ENCODE data around the gene LCK. TPM values are rescaled to one million over a fixed set of nuclear protein-coding genes. Genes with fewer than 3 reads are reported as not detected.
A peak's percentile ranks its signal among the peaks of the same experiment; 100 is the strongest.
"Not testable (repeated sequence)": the region's sequence is repeated elsewhere in the genome, so short reads cannot be mapped to it uniquely, and the experiment has no call there.

The LCK gene
- total and polyA plus RNA-seq, 3 experiments from 2014 or later = 288 to 937 (median 297) TPM

GRCh38 chr1:32255072-32256071 is 4.3 kb downstream of the LCK start:
- CTCF ChIA-PET = interaction anchor here (0.8 to 16.9 kb wide), 8 partner anchors 3 to 81 kb away, joined by 3 to 181 read pairs (median 6); partner anchors contain the start of genes FAM167B, LCK and MARCKSL1
- peak in 1 of 5 donors; percentile 56 for DNase-seq

GRCh38 chr1:32256473-32257226 is 5.6 kb downstream of the LCK start:
- Mint-ChIP-seq H3K9me3 (no peaks in the 10 kb centered on the region), H3K27me3 (peaks cover 0 to 2% of the 10 kb centered on the region in 2 donors), H3K27ac (peak overlapping the region; percentile 85 to 99 (median 95)), H3K36me3 (peaks cover 12 to 59% (median 23%) of the 10 kb centered on the region in 3 donors), H3K4me3 (peak overlapping the region; percentile 71 to 91 (median 84)), H3K4me1 (peaks cover 48 to 63% (median 56%) of the 10 kb centered on the region in 3 donors)
- H3K4me1 ChIP-seq (ENCODE audit: insufficient read depth, low read length) = peaks cover 46% of the 10 kb centered on the region
- H3K36me3 ChIP-seq (ENCODE audit: insufficient read depth, low read length) = no peaks in the 10 kb centered on the region
- H3K9me3 ChIP-seq (ENCODE audit: low read length) = no peaks in the 10 kb centered on the region
- H3K27me3 ChIP-seq (ENCODE audit: insufficient read depth, low read length, poor library complexity, severe bottlenecking) = no peaks in the 10 kb centered on the region
- ChIA-PET POLR2A (interaction anchor here (1.0 to 1.3 kb wide), 2 partner anchors 14 to 35 kb away, joined by 3 to 4 read pairs; no protein-coding TSS in a partner anchor), CTCF (interaction anchor here (0.9 to 16.9 kb wide), 5 partner anchors 4 to 41 kb away, joined by 3 to 181 read pairs (median 8); partner anchors contain the start of genes FAM167B and LCK)
- H3K4me3 ChIP-seq (ENCODE audit: low read length) = peak overlapping the region; percentile 48
- H3K27ac ChIP-seq (ENCODE audit: low read depth, low read length) = peak overlapping the region; percentile 28
- peak in 1 of 5 donors; percentile 47 for DNase-seq

More at GRCh38 chr1:32255072-32256071, 4.3 kb downstream of the LCK start:
- Mint-ChIP-seq H3K4me3 (peak overlapping the region; percentile 88 to 100 (median 96)), H3K27me3 (peaks cover 0 to 2% of the 10 kb centered on the region in 2 donors), H3K9me3 (no peaks in the 10 kb centered on the region), H3K27ac (peak overlapping the region; percentile 76 to 100 (median 92)), H3K36me3 (peaks cover 9 to 66% (median 20%) of the 10 kb centered on the region in 3 donors), H3K4me1 (peaks cover 51 to 65% (median 56%) of the 10 kb centered on the region in 3 donors)
- H3K4me1 ChIP-seq (ENCODE audit: insufficient read depth, low read length) = peaks cover 47% of the 10 kb centered on the region
- no peak overlapping the region for H3K27ac ChIP-seq (ENCODE audit: low read depth, low read length)
- H3K27me3 ChIP-seq (ENCODE audit: insufficient read depth, low read length, poor library complexity, severe bottlenecking) = no peaks in the 10 kb centered on the region
- no peaks in the 10 kb centered on the region for H3K36me3 ChIP-seq (ENCODE audit: insufficient read depth, low read length)
- H3K4me3 ChIP-seq (ENCODE audit: low read length) = peak overlapping the region; percentile 60
- no peaks in the 10 kb centered on the region for H3K9me3 ChIP-seq (ENCODE audit: low read length)
- POLR2A ChIA-PET = interaction anchor here (0.6 to 3.4 kb wide), 11 partner anchors 9 to 139 kb away, joined by 3 to 21 read pairs (median 4); partner anchors contain the start of gene BSDC1

GRCh38 chr1:32257227-32257508 is 6.1 kb downstream of the LCK start:
- no peaks in the 10 kb centered on the region for H3K9me3 Mint-ChIP-seq
- H3K36me3 Mint-ChIP-seq = peaks cover 12 to 54% (median 20%) of the 10 kb centered on the region in 3 donors
- no peak overlapping the region for H3K27ac ChIP-seq (ENCODE audit: low read depth, low read length)
- peak overlapping the region; percentile 85 to 99 (median 95) for H3K27ac Mint-ChIP-seq
- H3K9me3 ChIP-seq (ENCODE audit: low read length) = no peaks in the 10 kb centered on the region
- ChIA-PET POLR2A (interaction anchor here (1.3 kb wide), 1 partner anchor 34 kb away, joined by 4 read pairs; no protein-coding TSS in a partner anchor), CTCF (interaction anchor here (0.9 to 16.9 kb wide), 3 partner anchors 5 to 16 kb away, joined by 3 to 181 read pairs (median 181); partner anchors contain the start of genes FAM167B and LCK)
- peaks cover 48 to 63% (median 60%) of the 10 kb centered on the region in 3 donors for H3K4me1 Mint-ChIP-seq
- no peak for DNase-seq
- no peaks in the 10 kb centered on the region for H3K27me3 ChIP-seq (ENCODE audit: insufficient read depth, low read length, poor library complexity, severe bottlenecking)
- peak overlapping the region; percentile 48 for H3K4me3 ChIP-seq (ENCODE audit: low read length)
- no peaks in the 10 kb centered on the region for H3K27me3 Mint-ChIP-seq
- H3K36me3 ChIP-seq (ENCODE audit: insufficient read depth, low read length) = no peaks in the 10 kb centered on the region
- H3K4me1 ChIP-seq (ENCODE audit: insufficient read depth, low read length) = peaks cover 46% of the 10 kb centered on the region
- H3K4me3 Mint-ChIP-seq = peak overlapping the region; percentile 71 to 91 (median 84)

- H3K27me3 ChIP-seq (ENCODE audit: insufficient read depth, low read length, poor library complexity, severe bottlenecking); DNase-seq; H3K9me3 Mint-ChIP-seq; H3K27me3 Mint-ChIP-seq; H3K9me3 ChIP-seq (ENCODE audit: low read length); H3K36me3 ChIP-seq (ENCODE audit: insufficient read depth, low read length); H3K27ac ChIP-seq (ENCODE audit: low read depth, low read length); H3K4me3 ChIP-seq (ENCODE audit: low read length): not testable (repeated sequence)
- Mint-ChIP-seq H3K4me1 (peaks cover 47 to 66% (median 62%) of the 10 kb centered on the region in 3 donors), H3K4me3 (peak overlapping the region in 4 of 7 donors; percentile 54 to 85 (median 74)), H3K36me3 (peaks cover 3 to 40% (median 12%) of the 10 kb centered on the region in 3 donors), H3K27ac (peak overlapping the region in 7 of 8 donors; percentile 81 to 98 (median 90))
- CTCF ChIA-PET = interaction anchor here (0.8 to 16.9 kb wide), 2 partner anchors 11 to 23 kb away, joined by 3 to 181 read pairs; partner anchors contain the start of genes FAM167B and LCK
- peaks cover 68% of the 10 kb centered on the region for H3K4me1 ChIP-seq (ENCODE audit: insufficient read depth, low read length)
- POLR2A ChIA-PET = interaction anchor here (0.6 to 3.1 kb wide), 4 partner anchors 9 to 23 kb away, joined by 3 to 21 read pairs (median 10); partner anchors contain the start of genes FAM167B and LCK
Observed at GRCh38 chr1:32263236-32263593, 12.2 kb downstream of the LCK start.

- Histone ChIP-seq H3K36me3 (ENCODE audit: insufficient read depth, low read length) (peaks cover 3% of the 10 kb centered on the region), H3K4me1 (ENCODE audit: insufficient read depth, low read length) (peaks cover 63% of the 10 kb centered on the region), H3K27me3 (ENCODE audit: insufficient read depth, low read length, poor library complexity, severe bottlenecking) (no peaks in the 10 kb centered on the region), H3K9me3 (ENCODE audit: low read length) (no peaks in the 10 kb centered on the region), H3K27ac (ENCODE audit: low read depth, low read length) (no peak overlapping the region), H3K4me3 (ENCODE audit: low read length) (peak overlapping the region; percentile 49)
- no peaks in the 10 kb centered on the region for H3K9me3 Mint-ChIP-seq
- H3K4me1 Mint-ChIP-seq = peaks cover 46 to 64% (median 62%) of the 10 kb centered on the region in 3 donors
- CTCF ChIA-PET = interaction anchor here (1.9 to 16.9 kb wide), 2 partner anchors 11 to 23 kb away, joined by 7 to 181 read pairs; partner anchors contain the start of genes FAM167B and LCK
- peaks cover 3 to 39% (median 12%) of the 10 kb centered on the region in 3 donors for H3K36me3 Mint-ChIP-seq
- no peaks in the 10 kb centered on the region for H3K27me3 Mint-ChIP-seq
- peak in 3 of 5 donors; percentile 50 to 71 (median 56) for DNase-seq
- H3K4me3 Mint-ChIP-seq = peak overlapping the region; percentile 15 to 85 (median 77)
- peak overlapping the region; percentile 81 to 98 (median 93) for H3K27ac Mint-ChIP-seq
- POLR2A ChIA-PET = interaction anchor here (0.6 to 3.1 kb wide), 3 partner anchors 9 to 17 kb away, joined by 3 to 21 read pairs (median 18); partner anchors contain the start of genes FAM167B and LCK
Observed at GRCh38 chr1:32263744-32264143, 12.7 kb downstream of the LCK start.

GRCh38 chr1:32265846-32266245 is 14.8 kb downstream of the LCK start:
- no peak for DNase-seq
- ChIA-PET CTCF (interaction anchor here (0.6 to 16.9 kb wide), 4 partner anchors 13 to 51 kb away, joined by 3 to 181 read pairs (median 4); partner anchors contain the start of genes FAM167B, HDAC1 and LCK), POLR2A (interaction anchor here (0.5 to 3.1 kb wide), 6 partner anchors 11 to 52 kb away, joined by 3 to 21 read pairs (median 5); partner anchors contain the start of gene LCK)
- Mint-ChIP-seq H3K4me1 (peaks cover 41 to 57% (median 55%) of the 10 kb centered on the region in 3 donors), H3K9me3 (no peaks in the 10 kb centered on the region), H3K27ac (peak overlapping the region; percentile 81 to 95 (median 89)), H3K4me3 (peak overlapping the region; percentile 48 to 72 (median 51)), H3K36me3 (peaks cover 0 to 35% (median 5%) of the 10 kb centered on the region in 3 donors), H3K27me3 (no peaks in the 10 kb centered on the region)
- Histone ChIP-seq H3K9me3 (ENCODE audit: low read length) (no peaks in the 10 kb centered on the region), H3K36me3 (ENCODE audit: insufficient read depth, low read length) (peaks cover 3% of the 10 kb centered on the region), H3K4me1 (ENCODE audit: insufficient read depth, low read length) (peaks cover 62% of the 10 kb centered on the region), H3K4me3 (ENCODE audit: low read length) (no peak overlapping the region), H3K27ac (ENCODE audit: low read depth, low read length) (peak overlapping the region; percentile 13), H3K27me3 (ENCODE audit: insufficient read depth, low read length, poor library complexity, severe bottlenecking) (no peaks in the 10 kb centered on the region)

Measured in CD8-positive, alpha-beta memory T cell (primary cell).